Aorta (tissue), 5 donors: ENCODE results near the gene ANTXR1. TPM values are rescaled to one million over a fixed set of nuclear protein-coding genes. Genes with fewer than 3 reads are reported as not detected.
A peak's percentile ranks its signal among the peaks of the same experiment; 100 is the strongest.

Source experiments
- ATAC-seq: fragments of 200-7000 bp; cut with Tn5 transposase; one replicate; pipeline ENCODE4 v1.9.1; 2022; ENCODE audit warnings: moderate library complexity; ENCODE audit not compliant: low FRiP score
- DNase-seq, 2 donors: peaks; one replicate each; pipeline ENCODE4 v3.0.0-alpha.2; 2020
- H3K27ac ChIP-seq, 2 donors: one replicate each; pipeline ENCODE4 v1.5.1; 2013; ENCODE audit warnings: low read length in 2 of 2, mild to moderate bottlenecking in 2 of 2, moderate library complexity in 2 of 2, control low read depth in 1 of 2, inconsistent platforms in 1 of 2, low read depth in 1 of 2
- H3K27me3 ChIP-seq, 2 donors: one replicate each; pipeline ENCODE4 v1.6.1; 2013; ENCODE audit warnings: control low read depth in 1 of 2, low read length in 1 of 2, mild to moderate bottlenecking in 1 of 2, moderate library complexity in 1 of 2; ENCODE audit not compliant: insufficient read depth in 2 of 2, control insufficient read depth in 1 of 2
- H3K36me3 ChIP-seq, 2 donors: one replicate each; pipeline ENCODE4 v1.6.1; 2013; ENCODE audit warnings: control low read depth in 1 of 2, low read length in 1 of 2, mild to moderate bottlenecking in 1 of 2; ENCODE audit not compliant: insufficient read depth in 2 of 2, control insufficient read depth in 1 of 2
- H3K4me1 ChIP-seq, 2 donors: one replicate each; pipeline ENCODE4 v1.6.1; 2013; ENCODE audit warnings: low read length in 2 of 2, control low read depth in 1 of 2, mild to moderate bottlenecking in 1 of 2, moderate library complexity in 1 of 2; ENCODE audit not compliant: insufficient read depth in 2 of 2, control insufficient read depth in 1 of 2
- H3K4me3 ChIP-seq, 2 donors: one replicate each; pipeline ENCODE4 v1.5.1; 2013; ENCODE audit warnings: low read length in 2 of 2, control low read depth in 1 of 2, mild to moderate bottlenecking in 1 of 2
- H3K9me3 ChIP-seq: one replicate; pipeline ENCODE4 v1.6.1; 2013; ENCODE audit warnings: mild to moderate bottlenecking, low read length; ENCODE audit not compliant: control insufficient read depth
- WGBS, 2 donors: extraction: QIAGEN DNeasy Blood & Tissue Kit; methylation state at CpG; one replicate each; pipeline ENCODE4 v1.1.7; 2013; 5-methylcytosine and 5-hydroxymethylcytosine counted together
- intact Hi-C, 2 donors: fragments of 100-400 bp; cut with DNase I; formaldehyde crosslinking; loops; one replicate each; pipeline versions ENCODE4 v1.14.2 to v1.15.0; 2022
- polyA plus RNA-seq, 2 donors: library from polyadenylated mRNA; stranded (reverse); fragments of 200-250 nt; gene quantifications; one replicate each; pipeline ENCODE4 v1.2.3, GENCODE V29; 2013
- total RNA-seq, 2 donors: library from RNA; stranded (reverse); fragmentation: NEBNext Ultra II Directional; extraction: Animal tissue kit (Norgen Biotek cat#: 25700); gene quantifications; one replicate each; pipeline ENCODE4 v1.2.1, GENCODE V29; 2021
- donor health status: healthy with polysubstance abuse.
- donor health status: Bipolar disorder and iron deficiency.
- donor health status: DM: no; HTN: no; CAD: no.
- donor health status: DM: no; HTN: no; CAD: no.
- donor health status: DM: yes; HTN: yes; CAD: no.

Gene ANTXR1
- total and polyA plus RNA-seq, 4 donors = 136 to 358 (median 160) TPM

- H3K9me3 ChIP-seq = no peaks in the 10 kb centered on the region
- ATAC-seq = no peak
- DNase-seq = no peak
- H3K27me3 ChIP-seq = no peaks in the 10 kb centered on the region
- intact Hi-C loops = no loop called here
- 83 to 85% methylated on average over 11 of the region's 11 CpGs for WGBS, 2 donors
- no peak overlapping the region for H3K27ac ChIP-seq
- H3K36me3 ChIP-seq = peaks cover 3 to 8% of the 10 kb centered on the region in 2 donors
- H3K4me3 ChIP-seq = no peak overlapping the region
- H3K4me1 ChIP-seq = peaks cover 0 to 3% of the 10 kb centered on the region in 2 donors
These were observed 179.4 kb downstream of the ANTXR1 start for GRCh38 chr2:69192176-69192945.

- Histone ChIP-seq H3K27ac (no peak overlapping the region), H3K4me1 (peaks cover 0 to 2% of the 10 kb centered on the region in 2 donors), H3K9me3 (no peaks in the 10 kb centered on the region), H3K36me3 (peaks cover 3 to 9% of the 10 kb centered on the region in 2 donors), H3K4me3 (no peak overlapping the region), H3K27me3 (no peaks in the 10 kb centered on the region)
- DNase-seq (no peak), ATAC-seq (no peak)
- intact Hi-C loops = no loop called here
These were observed 182.7 kb downstream of the ANTXR1 start for GRCh38 chr2:69195706-69196105.

GRCh38 chr2:69196327-69197117 is 183.5 kb downstream of the ANTXR1 start:
- ATAC-seq (peak; percentile 54), DNase-seq (no peak)
- Histone ChIP-seq H3K9me3 (no peaks in the 10 kb centered on the region), H3K36me3 (peaks cover 3 to 9% of the 10 kb centered on the region in 2 donors), H3K27ac (peak overlapping the region in 1 of 2 donors; percentile 46), H3K4me3 (no peak overlapping the region), H3K4me1 (no peaks in the 10 kb centered on the region), H3K27me3 (no peaks in the 10 kb centered on the region)
- 71% methylated on average over 9 of the region's 9 CpGs for WGBS, 2 donors
- intact Hi-C loops = no loop called here

GRCh38 chr2:69200107-69200520 is 187.1 kb downstream of the ANTXR1 start:
- DNase-seq (no peak), ATAC-seq (peak; percentile 37)
- Histone ChIP-seq H3K9me3 (no peaks in the 10 kb centered on the region), H3K27me3 (no peaks in the 10 kb centered on the region), H3K36me3 (peaks cover 0 to 2% of the 10 kb centered on the region in 2 donors), H3K4me3 (no peak overlapping the region), H3K4me1 (no peaks in the 10 kb centered on the region), H3K27ac (peak overlapping the region in 1 of 2 donors; percentile 66)
- 55 to 59% methylated on average over 6 of the region's 6 CpGs for WGBS, 2 donors
- intact Hi-C loops = no loop called here

GRCh38 chr2:69201259-69201658 is 188.3 kb downstream of the ANTXR1 start:
- peak overlapping the region in 1 of 2 donors; percentile 41 for H3K27ac ChIP-seq
- intact Hi-C loops = no loop called here
- no peak overlapping the region for H3K4me3 ChIP-seq
- H3K36me3 ChIP-seq = peaks cover 0 to 2% of the 10 kb centered on the region in 2 donors
- no peak for ATAC-seq
- H3K27me3 ChIP-seq = no peaks in the 10 kb centered on the region
- 93% methylated on average over 7 of the region's 7 CpGs for WGBS, 2 donors
- no peaks in the 10 kb centered on the region for H3K4me1 ChIP-seq
- no peaks in the 10 kb centered on the region for H3K9me3 ChIP-seq
- no peak for DNase-seq

- Histone ChIP-seq H3K4me1 (no peaks in the 10 kb centered on the region), H3K4me3 (no peak overlapping the region), H3K9me3 (no peaks in the 10 kb centered on the region), H3K36me3 (peaks cover 0 to 2% of the 10 kb centered on the region in 2 donors), H3K27me3 (no peaks in the 10 kb centered on the region), H3K27ac (no peak overlapping the region)
- ATAC-seq (no peak), DNase-seq (no peak)
- intact Hi-C loops = no loop called here
- WGBS, 2 donors = 50 to 67% methylated on average over 3 of the region's 3 CpGs
These were observed 189.3 kb downstream of the ANTXR1 start for GRCh38 chr2:69202327-69202726.

- peak; percentile 48 for ATAC-seq
These were observed 190.4 kb downstream of the ANTXR1 start for GRCh38 chr2:69203166-69203985.

GRCh38 chr2:69204654-69205053 is 191.7 kb downstream of the ANTXR1 start:
- WGBS, 2 donors = 94 to 96% methylated on average over 3 of the region's 3 CpGs
- Histone ChIP-seq H3K36me3 (no peaks in the 10 kb centered on the region), H3K4me3 (no peak overlapping the region), H3K27me3 (no peaks in the 10 kb centered on the region), H3K27ac (no peak overlapping the region), H3K4me1 (no peaks in the 10 kb centered on the region), H3K9me3 (no peaks in the 10 kb centered on the region)
- intact Hi-C loops = no loop called here
- DNase-seq = no peak
- ATAC-seq = no peak

More at GRCh38 chr2:69203166-69203985, 190.4 kb downstream of the ANTXR1 start:
- no peak overlapping the region for H3K4me3 ChIP-seq
- WGBS, 2 donors = 50 to 54% methylated on average over 4 of the region's 4 CpGs
- intact Hi-C loops = no loop called here
- no peak overlapping the region for H3K27ac ChIP-seq
- no peak for DNase-seq
- H3K9me3 ChIP-seq = no peaks in the 10 kb centered on the region
- H3K36me3 ChIP-seq = peaks cover 0 to 2% of the 10 kb centered on the region in 2 donors
- no peaks in the 10 kb centered on the region for H3K4me1 ChIP-seq
- no peaks in the 10 kb centered on the region for H3K27me3 ChIP-seq
